HEK293T (cell line): ENCODE data around the gene BNC1.
"Not testable (repeated sequence)": the region's sequence is repeated elsewhere in the genome, so short reads cannot be mapped to it uniquely, and the experiment has no call there.

ENCODE experiments used
- CTCF ChIA-PET: fragments of 350-600 bp; formaldehyde crosslinking; extraction: SDS; loops from one replicate; lab custom pipeline; 2021; ENCODE audit warnings: antibody characterized with exemption, inconsistent platforms; lab: Yijun Ruan, JAX
- POLR2A ChIA-PET: fragments of 350-600 bp; formaldehyde crosslinking; extraction: SDS; loops from one replicate; lab custom pipeline; 2020; ENCODE audit warnings: antibody characterized with exemption, inconsistent platforms; lab: Yijun Ruan, JAX
- DNase-seq: peaks from one replicate; pipeline ENCODE4 v3.0.0; 2012; ENCODE audit warnings: mixed read lengths; ENCODE audit errors: extremely low spot score
- ARNT ChIP-seq: fragments of 450-650 bp; IDR thresholded peaks from 2 replicates; pipeline ENCODE4 v1.6.1; 2017; ENCODE audit warnings: mild to moderate bottlenecking
- BHLHE40 ChIP-seq: fragments of 450-650 bp; IDR thresholded peaks from 2 replicates; pipeline ENCODE4 v1.6.1; 2016; ENCODE audit warnings: mild to moderate bottlenecking, moderate library complexity, borderline replicate concordance
- CTBP1 ChIP-seq: fragments of 450-650 bp; IDR thresholded peaks from 2 replicates; pipeline ENCODE4 v1.6.1; 2016; ENCODE audit warnings: borderline replicate concordance
- ELF4 ChIP-seq: fragments of 450-650 bp; IDR thresholded peaks from 2 replicates; pipeline ENCODE4 v1.6.1; 2017; ENCODE audit warnings: antibody characterized with exemption
- FOXA1 ChIP-seq: fragments of 450-650 bp; IDR thresholded peaks from 2 replicates; pipeline ENCODE4 v1.6.1; 2016; ENCODE audit warnings: mild to moderate bottlenecking
- FOXK2 ChIP-seq: fragments of 450-650 bp; IDR thresholded peaks from 2 replicates; pipeline ENCODE4 v1.6.1; 2016; ENCODE audit warnings: mild to moderate bottlenecking
- FOXM1 ChIP-seq: fragments of 450-650 bp; IDR thresholded peaks from 2 replicates; pipeline ENCODE4 v1.6.1; 2017; ENCODE audit warnings: mild to moderate bottlenecking, borderline replicate concordance
- HDGF ChIP-seq: fragments of 450-650 bp; IDR thresholded peaks from 2 replicates; pipeline ENCODE4 v1.6.1; 2017; ENCODE audit warnings: antibody characterized with exemption, borderline replicate concordance
- L3MBTL2 ChIP-seq: fragments of 450-650 bp; conservative IDR thresholded peaks from 2 replicates; pipeline ENCODE4 v1.6.1; 2016; ENCODE audit warnings: mild to moderate bottlenecking
- LEF1 ChIP-seq: fragments of 450-650 bp; IDR thresholded peaks from 2 replicates; pipeline ENCODE4 v1.6.1; 2017; ENCODE audit warnings: mild to moderate bottlenecking, borderline replicate concordance
- NFRKB ChIP-seq: fragments of 450-650 bp; IDR thresholded peaks from 2 replicates; pipeline ENCODE4 v1.6.1; 2016; ENCODE audit warnings: mild to moderate bottlenecking, moderate library complexity
- SP1 ChIP-seq: fragments of 450-650 bp; IDR thresholded peaks from 2 replicates; pipeline ENCODE4 v1.6.1; 2017
- SUZ12 ChIP-seq: fragments of 450-650 bp; IDR thresholded peaks from 2 replicates; pipeline ENCODE4 v1.6.1; 2016; ENCODE audit warnings: mild to moderate bottlenecking
- TARDBP ChIP-seq: fragments of 450-650 bp; IDR thresholded peaks from 2 replicates; pipeline ENCODE4 v1.6.1; 2016
- ZNF384 ChIP-seq: fragments of 450-650 bp; IDR thresholded peaks from 2 replicates; pipeline ENCODE4 v1.6.1; 2016
- TF ChIP-seq, protein P1 (sequence below): fragments of 450-650 bp; IDR thresholded peaks from 2 replicates; pipeline ENCODE4 v1.6.1; 2016

The BNC1 gene

DNA sequence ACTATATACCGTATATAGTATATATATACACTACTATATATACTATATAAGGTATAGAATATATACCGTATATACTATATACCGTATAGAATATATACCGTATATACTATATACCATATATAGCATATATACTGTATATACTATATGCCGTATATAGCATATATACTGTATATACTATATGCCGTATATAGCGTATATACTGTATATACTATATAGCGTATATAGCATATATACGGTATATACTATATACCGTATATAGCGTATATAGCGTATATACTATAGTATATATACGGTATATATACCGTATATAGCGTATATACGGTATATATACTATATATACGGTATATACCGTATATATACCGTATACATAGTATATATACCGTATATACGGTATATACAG is 54.2 kb downstream of the BNC1 start:
- no peak for DNase-seq
- no peak for TF ChIP-seq CTBP1
- no peak for TF ChIP-seq SP1
- no peak for TF ChIP-seq LEF1
- TF ChIP-seq SUZ12, result no peak
- no peak for TF ChIP-seq FOXA1
- TF ChIP-seq NFRKB, result no peak
- no peak for TF ChIP-seq ZNF384
- TF ChIP-seq HDGF, result no peak
- ChIA-PET CTCF (no interaction called here), POLR2A (no interaction called here)

DNA sequence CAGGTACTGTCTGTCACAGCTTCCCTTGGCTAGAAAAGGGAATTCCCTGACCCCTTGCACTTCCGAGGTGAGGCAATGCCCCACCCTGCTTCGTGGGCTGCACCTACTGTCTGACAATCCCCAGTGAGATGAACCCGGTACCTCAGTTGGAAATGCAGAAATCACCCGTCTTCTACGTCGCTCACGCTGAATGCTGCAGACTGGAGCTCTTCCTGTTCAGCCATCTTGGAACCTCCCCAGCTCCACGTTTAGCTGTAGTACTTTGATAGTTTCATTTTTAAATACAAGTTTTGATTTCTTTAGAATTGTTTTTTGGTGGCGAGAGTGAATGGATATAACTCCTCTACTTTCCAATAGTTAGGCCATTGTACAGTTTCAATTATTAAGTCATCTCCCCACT is 59.0 kb downstream of the BNC1 start:
- TF ChIP-seq TARDBP (no peak), FOXA1 (no peak), L3MBTL2 (no peak), LEF1 (no peak), FOXK2 (no peak), BHLHE40 (no peak)
- DNase-seq, result no peak
- ChIA-PET CTCF (no interaction called here), POLR2A (interaction anchor here (0.9 kb wide), 1 partner anchor 17 kb away, joined by 3 read pairs; no protein-coding TSS in a partner anchor)

GRCh38 chr15:83221781-83222180 is 62.7 kb downstream of the BNC1 start:
- CTCF ChIA-PET, POLR2A ChIA-PET, DNase-seq: not testable (repeated sequence)

GRCh38 chr15:83219026-83219425 is 65.4 kb downstream of the BNC1 start:
- no peak for DNase-seq

GRCh38 chr15:83215306-83215705 is 69.2 kb downstream of the BNC1 start:
- CTCF ChIA-PET, result interaction anchor here (0.7 kb wide), 1 partner anchor 18 kb away, joined by 3 read pairs; no protein-coding TSS in a partner anchor

More at GRCh38 chr15:83219026-83219425, 65.4 kb downstream of the BNC1 start:
- TF ChIP-seq LEF1, result no peak
- TF ChIP-seq ELF4, result no peak
- TF ChIP-seq FOXK2, result no peak
- no peak for TF ChIP-seq FOXA1
- TF ChIP-seq BHLHE40, result no peak
- TF ChIP-seq ARNT, result no peak
- TF ChIP-seq SP1, result no peak
- no peak for TF ChIP-seq FOXM1
- TF ChIP-seq NFRKB, result no peak
- no peak for TF ChIP-seq CTBP1
- no peak for TF ChIP-seq SUZ12
- no peak for TF ChIP-seq TARDBP
- TF ChIP-seq, protein P1, sequence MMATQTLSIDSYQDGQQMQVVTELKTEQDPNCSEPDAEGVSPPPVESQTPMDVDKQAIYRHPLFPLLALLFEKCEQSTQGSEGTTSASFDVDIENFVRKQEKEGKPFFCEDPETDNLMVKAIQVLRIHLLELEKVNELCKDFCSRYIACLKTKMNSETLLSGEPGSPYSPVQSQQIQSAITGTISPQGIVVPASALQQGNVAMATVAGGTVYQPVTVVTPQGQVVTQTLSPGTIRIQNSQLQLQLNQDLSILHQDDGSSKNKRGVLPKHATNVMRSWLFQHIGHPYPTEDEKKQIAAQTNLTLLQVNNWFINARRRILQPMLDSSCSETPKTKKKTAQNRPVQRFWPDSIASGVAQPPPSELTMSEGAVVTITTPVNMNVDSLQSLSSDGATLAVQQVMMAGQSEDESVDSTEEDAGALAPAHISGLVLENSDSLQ, result no peak
- no peak for TF ChIP-seq L3MBTL2
- no peak for TF ChIP-seq ZNF384
- no peak for TF ChIP-seq HDGF
- ChIA-PET POLR2A (no interaction called here), CTCF (no interaction called here)

DNA sequence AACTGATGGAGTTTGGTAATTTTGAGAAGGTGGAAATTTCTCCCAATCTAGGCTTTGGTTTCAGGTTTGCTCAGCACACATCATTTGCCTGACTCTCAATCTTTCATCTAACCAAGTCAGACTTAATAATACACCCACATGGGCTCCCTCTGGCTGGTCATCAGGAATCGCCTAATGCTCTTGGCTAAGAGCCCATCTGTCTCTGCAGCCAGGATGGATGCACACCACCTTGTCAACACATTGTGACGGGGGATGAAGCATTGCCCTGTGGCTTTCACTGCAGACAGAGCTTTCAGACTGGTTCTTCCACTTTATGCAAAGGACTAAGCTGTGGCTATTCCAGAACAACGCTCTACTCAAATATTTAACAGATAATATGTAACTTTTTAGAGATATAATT is 73.8 kb downstream of the BNC1 start:
- ChIA-PET POLR2A (no interaction called here), CTCF (no interaction called here)
- DNase-seq, result no peak
- TF ChIP-seq FOXA1, result no peak
- TF ChIP-seq, protein P1, result no peak
- no peak for TF ChIP-seq FOXM1
- TF ChIP-seq ELF4, result no peak
- no peak for TF ChIP-seq BHLHE40
- TF ChIP-seq L3MBTL2, result no peak
- no peak for TF ChIP-seq NFRKB
- no peak for TF ChIP-seq CTBP1
- TF ChIP-seq SP1, result no peak
- TF ChIP-seq SUZ12, result no peak

More at GRCh38 chr15:83215306-83215705, 69.2 kb downstream of the BNC1 start:
- TF ChIP-seq TARDBP (no peak), BHLHE40 (no peak), FOXM1 (no peak), SP1 (no peak), SUZ12 (no peak)
- DNase-seq, result no peak
- POLR2A ChIA-PET, result no interaction called here

DNA sequence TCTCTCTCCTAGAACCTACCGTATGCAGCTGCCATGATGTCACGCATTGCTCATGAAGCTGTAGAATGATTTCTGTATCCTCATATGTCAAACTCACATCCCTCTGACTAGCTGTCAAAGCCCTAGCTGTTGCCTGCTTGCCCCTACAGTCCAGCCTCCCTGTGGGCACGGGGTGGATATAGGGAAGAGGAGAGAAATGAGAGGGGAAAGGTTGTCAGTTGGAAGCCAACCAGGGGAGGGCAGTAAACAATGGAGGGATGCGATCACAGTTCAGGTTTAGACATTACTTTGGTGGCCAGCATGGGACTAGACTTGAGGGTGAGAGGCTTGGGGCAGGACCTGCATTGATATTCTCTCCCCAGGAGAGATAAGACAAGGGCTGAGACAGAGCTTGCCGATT is 75.1 kb downstream of the BNC1 start:
- TF ChIP-seq, protein P1, result no peak
- TF ChIP-seq LEF1 (no peak), SP1 (no peak), FOXA1 (no peak), FOXK2 (no peak), CTBP1 (no peak), L3MBTL2 (no peak), ZNF384 (no peak), ELF4 (no peak), BHLHE40 (no peak), FOXM1 (no peak), NFRKB (no peak), TARDBP (no peak), HDGF (no peak), ARNT (no peak)
- no peak for DNase-seq
- ChIA-PET CTCF (interaction anchor here (0.6 kb wide), 1 partner anchor 122 kb away, joined by 3 read pairs; no protein-coding TSS in a partner anchor), POLR2A (no interaction called here)
